22Rv1 (cell line): Measurements from ENCODE around the gene SP8.

Source experiments
- CTCF ChIP-seq: fragments of 450-650 bp; IDR thresholded peaks from 2 replicates; pipeline ENCODE4 v1.5.1; 2017; ENCODE audit warnings: mild to moderate bottlenecking
- ZFX ChIP-seq: fragments of 450-650 bp; IDR thresholded peaks from 2 replicates; pipeline ENCODE4 v1.6.1; 2017; ENCODE audit warnings: antibody characterized with exemption, borderline replicate concordance

GRCh38 chr7:20776942-20777341 lies 9.7 kb downstream of the SP8 start:
- no peak for TF ChIP-seq CTCF
- no peak for TF ChIP-seq ZFX
